22Rv1 (cell line): ENCODE results near the gene SEMA7A.
"Not testable (repeated sequence)": the region's sequence is repeated elsewhere in the genome, so short reads cannot be mapped to it uniquely, and the experiment has no call there.

ENCODE experiments used
- H3K27ac ChIP-seq: fragments of 450-650 bp; 2 replicates; pipeline ENCODE4 v1.5.1; 2017
- CTCF ChIP-seq: fragments of 450-650 bp; IDR thresholded peaks from 2 replicates; pipeline ENCODE4 v1.5.1; 2017; ENCODE audit warnings: mild to moderate bottlenecking
- ZFX ChIP-seq: fragments of 450-650 bp; IDR thresholded peaks from 2 replicates; pipeline ENCODE4 v1.6.1; 2017; ENCODE audit warnings: antibody characterized with exemption, borderline replicate concordance

SEMA7A gene

GRCh38 chr15:74433592-74434262 is at the start of gene SEMA7A:
TSS of gene SEMA7A (minus strand) at chr15:74433958. CDS start at chr15:74433918, 40 bp downstream.
- no peak within 1 kb of the TSS for H3K27ac ChIP-seq
- TF ChIP-seq CTCF (no peak), ZFX (no peak)

- TF ChIP-seq ZFX (no peak), CTCF (no peak)
- H3K27ac ChIP-seq = no peak overlapping the region
Measured at GRCh38 chr15:74482661-74483060, 48.9 kb upstream of the SEMA7A start.

- H3K27ac ChIP-seq = not testable (repeated sequence)
Measured at GRCh38 chr15:74480364-74480763, 46.6 kb upstream of the SEMA7A start.

GRCh38 chr15:74471621-74472020 is 37.9 kb upstream of the SEMA7A start:
- not testable (repeated sequence) for H3K27ac ChIP-seq

GRCh38 chr15:74470631-74471395 is 37.1 kb upstream of the SEMA7A start:
- no peak for TF ChIP-seq CTCF
- no peak for TF ChIP-seq ZFX
- no peak overlapping the region for H3K27ac ChIP-seq

- no peak overlapping the region for H3K27ac ChIP-seq
- TF ChIP-seq CTCF (no peak), ZFX (no peak)
Measured at GRCh38 chr15:74468341-74469032, 34.7 kb upstream of the SEMA7A start.

- H3K27ac ChIP-seq = no peak overlapping the region
- TF ChIP-seq CTCF = no peak
- no peak for TF ChIP-seq ZFX
Measured at GRCh38 chr15:74466570-74466969, 32.8 kb upstream of the SEMA7A start.

- no peak overlapping the region for H3K27ac ChIP-seq
- TF ChIP-seq ZFX (no peak), CTCF (no peak)
Measured at GRCh38 chr15:74464897-74465296, 31.1 kb upstream of the SEMA7A start.
